T-cell (primary cell): ENCODE data around the gene GPATCH2L. TPM values are rescaled to one million over a fixed set of nuclear protein-coding genes. Genes with fewer than 3 reads are reported as not detected.

ENCODE experiments used
- ATAC-seq, 4 experiments: fragments of 200-7000 bp in 3 of 4; fragments of 150-1000 bp in 1 of 4; cut with Tn5 transposase; replicated peaks in 1 of 4; 1 replicate in 3 of 4; 2 replicates in 1 of 4; pipeline ENCODE4 v1.10.0; 2021; ENCODE audit warnings: moderate library complexity in 3 of 4, mild to moderate bottlenecking in 2 of 4, moderate number of reproducible peaks in 1 of 4
- CTCF ChIA-PET, 2 donors: fragments of 300-600 bp; sonication (Branson Sonifier 250); formaldehyde crosslinking; loops; one replicate each; lab custom pipeline; 2022; ENCODE audit warnings: antibody characterized with exemption in 2 of 2; lab: Charles Lee
- POLR2A ChIA-PET, 2 donors: fragments of 300-600 bp; sonication (Branson Sonifier 250); formaldehyde crosslinking; loops; one replicate each; lab custom pipeline; 2022; ENCODE audit warnings: antibody characterized with exemption in 2 of 2; lab: Charles Lee
- DNase-seq, 35 experiments: peaks; one replicate each; pipeline versions ENCODE4 v3.0.0 to v3.0.0-alpha.2; 2013 to 2023
- H3K27ac ChIP-seq: one replicate; pipeline ENCODE4 v1.5.1; 2013; ENCODE audit warnings: low read length
- H3K27me3 ChIP-seq, 2 experiments: replicated peaks in 1 of 2; 1 replicate in 1 of 2; 2 replicates in 1 of 2; pipeline versions ENCODE4 v1.6.1 to v1.7.0; 2013; ENCODE audit warnings: low read length in 1 of 2, mixed read lengths in 1 of 2; ENCODE audit not compliant: control insufficient read depth in 2 of 2, insufficient read depth in 2 of 2; ENCODE audit errors: extremely low read depth in 1 of 2
- H3K36me3 ChIP-seq, 2 donors: 1 replicate in 1 of 2; 2 replicates in 1 of 2; pipeline versions ENCODE4 v1.6.1 to v1.7.0; 2013; ENCODE audit warnings: low read length in 1 of 2; ENCODE audit not compliant: control insufficient read depth in 2 of 2, insufficient read depth in 1 of 2; ENCODE audit errors: extremely low read depth in 1 of 2
- H3K4me1 ChIP-seq, 2 experiments: 1 replicate in 1 of 2; 2 replicates in 1 of 2; pipeline versions ENCODE4 v1.6.1 to v1.7.0; 2013; ENCODE audit warnings: low read length in 2 of 2, mixed read lengths in 1 of 2; ENCODE audit not compliant: insufficient read depth in 2 of 2, control insufficient read depth in 1 of 2; ENCODE audit errors: extremely low read depth in 1 of 2
- H3K4me3 ChIP-seq, 2 donors: 1 replicate in 1 of 2; 2 replicates in 1 of 2; pipeline versions ENCODE4 v1.5.1 to v1.7.0; 2013; ENCODE audit warnings: mild to moderate bottlenecking in 2 of 2, low read length in 1 of 2, moderate library complexity in 1 of 2; ENCODE audit not compliant: control insufficient read depth in 1 of 2; ENCODE audit errors: extremely low read depth in 1 of 2
- H3K9me3 ChIP-seq: 2 replicates; pipeline ENCODE4 v1.7.0; 2013
- H3K27ac Mint-ChIP-seq, 2 donors: one replicate each; pipeline ENCODE4 v1.8.0; 2020 to 2021; ENCODE audit warnings: mild to moderate bottlenecking in 2 of 2, mixed read lengths in 2 of 2
- H3K27me3 Mint-ChIP-seq, 2 donors: one replicate each; pipeline ENCODE4 v1.8.0; 2021 to 2022; ENCODE audit warnings: mixed read lengths in 2 of 2
- H3K36me3 Mint-ChIP-seq: one replicate; pipeline ENCODE4 v1.8.0; 2021; ENCODE audit warnings: mixed read lengths
- H3K4me1 Mint-ChIP-seq, 3 donors: one replicate each; pipeline ENCODE4 v1.8.0; 2020 to 2022; ENCODE audit warnings: mixed read lengths in 3 of 3, mild to moderate bottlenecking in 1 of 3
- H3K4me3 Mint-ChIP-seq, 3 donors: one replicate each; pipeline ENCODE4 v1.8.0; 2020 to 2022; ENCODE audit warnings: mild to moderate bottlenecking in 3 of 3, mixed read lengths in 3 of 3, moderate library complexity in 3 of 3
- H3K9me3 Mint-ChIP-seq, 3 donors: one replicate each; pipeline ENCODE4 v1.8.0; 2020 to 2022; ENCODE audit warnings: mixed read lengths in 3 of 3
- WGBS: methylation state at CpG from one replicate; pipeline ENCODE4 v1.1.5; 2013; ENCODE audit warnings: missing lambda C conversion rate; ENCODE audit not compliant: insufficient coverage; 5-methylcytosine and 5-hydroxymethylcytosine counted together
- total RNA-seq, 35 experiments: library from RNA in 6 of 35; stranded (reverse) in 6 of 35; fragments of 120-200 nt in 1 of 35; gene quantifications; one replicate each; pipeline versions ENCODE4 v1.2.1 to v1.2.4 and lab custom pipeline; 2013 to 2026

GPATCH2L gene
- total RNA-seq, 5 donors from 2014 or later (not counting 1 experiment from before 2014, with no cell fraction given), result 58.5 to 74.6 (median 72.1) TPM

DNA sequence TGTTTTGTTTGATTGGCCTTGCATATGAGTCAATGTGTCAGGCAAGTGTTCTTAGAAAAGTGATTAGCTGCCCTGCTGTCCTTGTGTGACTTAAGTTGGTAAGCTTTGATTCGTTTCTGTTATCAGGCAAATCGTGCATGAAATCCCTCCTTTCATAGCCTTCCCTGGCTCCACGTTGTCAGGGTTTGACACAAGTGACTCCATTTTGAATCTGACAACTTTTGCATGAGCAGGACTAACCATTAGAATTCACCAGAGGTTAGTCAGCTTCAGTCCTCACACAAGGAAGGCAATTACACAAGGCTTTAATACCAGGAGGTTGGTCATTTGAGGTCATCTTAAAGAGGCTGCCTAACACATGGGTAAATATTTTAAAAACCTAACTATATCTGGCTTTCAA is 68.2 kb downstream of the GPATCH2L start:
- Mint-ChIP-seq H3K36me3 (peaks cover under 1% of the 10 kb centered on the region), H3K27ac (no peak overlapping the region), H3K4me1 (no peaks in the 10 kb centered on the region)

DNA sequence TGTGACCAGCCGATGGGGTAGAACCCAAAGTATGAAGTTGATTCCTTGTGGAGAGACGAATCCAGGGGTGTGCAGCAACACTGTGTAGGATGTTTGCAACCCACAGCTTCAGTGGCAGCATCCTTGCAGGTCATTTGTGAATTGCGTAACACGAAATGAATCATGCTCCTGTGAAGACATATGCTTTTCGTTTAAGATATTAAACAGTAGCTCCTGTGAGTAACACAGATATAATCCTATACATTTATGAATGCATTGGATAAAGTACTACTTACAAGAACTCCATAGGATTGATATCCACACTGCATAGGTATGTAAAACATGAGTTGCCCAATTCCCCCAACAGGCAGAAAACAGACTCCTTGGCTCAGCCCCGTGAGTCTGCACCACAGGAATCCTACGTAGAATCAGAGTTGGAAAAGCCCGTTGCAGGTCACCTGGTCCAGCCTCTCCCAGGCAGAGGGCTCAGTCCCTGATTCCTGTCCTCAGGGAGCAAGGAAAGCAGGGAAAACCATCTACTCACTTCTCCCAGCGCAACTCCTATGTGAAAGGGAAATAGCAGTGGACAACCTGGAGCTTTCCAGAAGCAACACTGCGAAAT is 75.8 kb downstream of the GPATCH2L start:
- WGBS, result 87% methylated on average over 5 of the region's 10 CpGs
- peaks cover 2% of the 10 kb centered on the region for H3K9me3 ChIP-seq
- ATAC-seq, result no peak
- Mint-ChIP-seq H3K27me3 (no peaks in the 10 kb centered on the region), H3K9me3 (peaks cover 2 to 28% (median 11%) of the 10 kb centered on the region in 3 donors), H3K36me3 (peaks cover 3% of the 10 kb centered on the region), H3K27ac (no peak overlapping the region), H3K4me1 (no peaks in the 10 kb centered on the region), H3K4me3 (no peak overlapping the region)
- no peak overlapping the region for H3K4me3 ChIP-seq
- ChIA-PET CTCF (no interaction called here), POLR2A (no interaction called here)
- H3K27ac ChIP-seq, result no peak overlapping the region
- DNase-seq, result no peak
- H3K27me3 ChIP-seq, result no peaks in the 10 kb centered on the region
- H3K36me3 ChIP-seq, result no peaks in the 10 kb centered on the region
- no peaks in the 10 kb centered on the region for H3K4me1 ChIP-seq

More for the DNA sequence above, 68.2 kb downstream of the GPATCH2L start:
- ATAC-seq (no peak), DNase-seq (no peak)
- Histone ChIP-seq H3K9me3 (peaks cover 2% of the 10 kb centered on the region), H3K4me1 (no peaks in the 10 kb centered on the region), H3K27ac (no peak overlapping the region), H3K27me3 (no peaks in the 10 kb centered on the region), H3K36me3 (no peaks in the 10 kb centered on the region), H3K4me3 (no peak overlapping the region)
- ChIA-PET CTCF (no interaction called here), POLR2A (no interaction called here)
- Mint-ChIP-seq H3K9me3 (peaks cover 4 to 24% (median 13%) of the 10 kb centered on the region in 3 donors), H3K4me3 (no peak overlapping the region), H3K27me3 (no peaks in the 10 kb centered on the region)
- WGBS, result 40% methylated on average over 1 of the region's 3 CpGs

GRCh38 chr14:76228138-76228537 is 76.4 kb downstream of the GPATCH2L start:
- Mint-ChIP-seq H3K9me3 (peaks cover 2 to 28% (median 11%) of the 10 kb centered on the region in 3 donors), H3K27me3 (no peaks in the 10 kb centered on the region), H3K27ac (no peak overlapping the region), H3K36me3 (peaks cover 8% of the 10 kb centered on the region), H3K4me1 (no peaks in the 10 kb centered on the region), H3K4me3 (no peak overlapping the region)
- ATAC-seq (no peak), DNase-seq (no peak)
- no peak overlapping the region for H3K27ac ChIP-seq
- POLR2A ChIA-PET, result no interaction called here
- CTCF ChIA-PET, result no interaction called here
- peaks cover 2% of the 10 kb centered on the region for H3K9me3 ChIP-seq
- H3K4me1 ChIP-seq, result no peaks in the 10 kb centered on the region
- H3K27me3 ChIP-seq, result no peaks in the 10 kb centered on the region
- H3K36me3 ChIP-seq, result no peaks in the 10 kb centered on the region
- WGBS, result 83% methylated on average over 3 of the region's 10 CpGs
- H3K4me3 ChIP-seq, result no peak overlapping the region

DNA sequence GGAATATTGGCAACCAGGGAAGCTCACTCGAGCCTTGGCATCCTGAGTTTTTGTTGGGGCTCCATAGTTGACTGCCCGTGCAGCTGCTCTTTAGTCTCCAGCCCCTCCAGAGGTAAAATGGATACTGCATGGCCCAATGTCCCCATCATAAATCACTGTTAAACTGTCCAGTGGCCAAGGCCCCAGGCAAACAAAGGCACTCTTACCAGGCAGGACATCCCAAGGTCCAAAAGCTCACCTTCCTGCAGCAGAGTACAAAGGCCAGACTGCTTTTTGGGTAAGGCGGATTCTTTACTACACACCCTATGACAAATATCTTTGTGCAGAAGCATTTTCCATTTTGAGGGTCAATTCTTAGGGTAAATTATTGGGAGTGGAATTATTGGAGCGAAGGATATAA is 81.1 kb downstream of the GPATCH2L start:
- H3K4me1 Mint-ChIP-seq, result no peaks in the 10 kb centered on the region
- no peak overlapping the region for H3K4me3 Mint-ChIP-seq
- no peaks in the 10 kb centered on the region for H3K4me1 ChIP-seq
- peaks cover 0 to 4% (median 2%) of the 10 kb centered on the region in 3 donors for H3K9me3 Mint-ChIP-seq
- no peak overlapping the region for H3K27ac ChIP-seq
- no peaks in the 10 kb centered on the region for H3K27me3 ChIP-seq
- CTCF ChIA-PET, result no interaction called here
- H3K27ac Mint-ChIP-seq, result no peak overlapping the region
- WGBS, result 36% methylated on average over 2 of the region's 4 CpGs
- POLR2A ChIA-PET, result no interaction called here
- H3K36me3 ChIP-seq, result no peaks in the 10 kb centered on the region
- peaks cover 42% of the 10 kb centered on the region for H3K36me3 Mint-ChIP-seq
- H3K27me3 Mint-ChIP-seq, result no peaks in the 10 kb centered on the region
- no peak for DNase-seq
- no peak overlapping the region for H3K4me3 ChIP-seq
- H3K9me3 ChIP-seq, result no peaks in the 10 kb centered on the region
- ATAC-seq, result no peak

DNA sequence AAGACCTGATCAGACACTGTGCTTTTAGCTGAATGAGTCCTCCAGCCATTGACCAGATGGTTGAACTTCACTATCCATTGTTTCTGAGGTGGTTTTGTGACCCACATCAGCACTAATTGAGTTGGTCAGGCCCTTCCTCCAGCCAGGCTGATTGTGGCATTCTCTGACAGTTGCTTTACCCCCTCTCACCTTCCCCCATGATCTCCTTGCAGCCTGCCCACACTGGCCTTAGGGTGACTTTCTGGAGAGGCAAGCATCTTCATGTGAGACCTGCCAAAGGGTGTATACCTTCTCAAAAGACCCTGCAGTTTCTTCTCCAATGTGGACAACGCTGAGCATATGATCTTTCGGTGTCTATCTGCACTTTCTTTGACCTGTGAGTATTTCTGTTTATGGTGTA is 83.9 kb downstream of the GPATCH2L start:
- CTCF ChIA-PET, result no interaction called here
- WGBS, result no CpG with 5 or more reads among the region's 2 CpGs
- Histone ChIP-seq H3K27me3 (no peaks in the 10 kb centered on the region), H3K27ac (no peak overlapping the region), H3K9me3 (no peaks in the 10 kb centered on the region), H3K36me3 (no peaks in the 10 kb centered on the region), H3K4me1 (no peaks in the 10 kb centered on the region), H3K4me3 (no peak overlapping the region)
- no peaks in the 10 kb centered on the region for H3K4me1 Mint-ChIP-seq
- POLR2A ChIA-PET, result no interaction called here
- H3K27me3 Mint-ChIP-seq, result peaks cover 0 to 4% of the 10 kb centered on the region in 2 donors
- no peak overlapping the region for H3K4me3 Mint-ChIP-seq
- peaks cover 65% of the 10 kb centered on the region for H3K36me3 Mint-ChIP-seq
- H3K9me3 Mint-ChIP-seq, result peaks cover 0 to 16% (median 2%) of the 10 kb centered on the region in 3 donors
- no peak overlapping the region for H3K27ac Mint-ChIP-seq
- no peak for DNase-seq
- ATAC-seq, result no peak

- ChIA-PET CTCF (no interaction called here), POLR2A (no interaction called here)
- H3K27ac Mint-ChIP-seq, result no peak overlapping the region
- H3K27me3 ChIP-seq, result no peaks in the 10 kb centered on the region
- H3K4me1 ChIP-seq, result no peaks in the 10 kb centered on the region
- no peak overlapping the region for H3K4me3 Mint-ChIP-seq
- ATAC-seq, result no peak
- 88% methylated on average over 4 of the region's 13 CpGs for WGBS
- DNase-seq, result no peak
- peaks cover 5 to 19% (median 7%) of the 10 kb centered on the region in 3 donors for H3K9me3 Mint-ChIP-seq
- H3K4me1 Mint-ChIP-seq, result no peaks in the 10 kb centered on the region
- H3K27ac ChIP-seq, result no peak overlapping the region
- H3K36me3 Mint-ChIP-seq, result peaks cover 65% of the 10 kb centered on the region
- no peaks in the 10 kb centered on the region for H3K36me3 ChIP-seq
- peaks cover 1% of the 10 kb centered on the region for H3K9me3 ChIP-seq
- peaks cover 0 to 4% of the 10 kb centered on the region in 2 donors for H3K27me3 Mint-ChIP-seq
- H3K4me3 ChIP-seq, result no peak overlapping the region
Measured at GRCh38 chr14:76236172-76237130, 84.7 kb downstream of the GPATCH2L start.
